Peyer's patch (tissue), 4 donors: ENCODE results near the gene CDK9. TPM values are rescaled to one million over a fixed set of nuclear protein-coding genes. Genes with fewer than 3 reads are reported as not detected.

Experiments
- DNase-seq, 3 donors: peaks; one replicate each; pipeline ENCODE4 v3.0.0-alpha.2; 2017 to 2019
- H3K27ac ChIP-seq, 4 donors: fragments of 200-600 bp; sonication (generic); one replicate each; pipeline ENCODE4 v1.5.1; 2016 to 2019
- H3K27me3 ChIP-seq, 2 donors: fragments of 200-600 bp; sonication (generic); one replicate each; pipeline ENCODE4 v1.5.1; 2019
- H3K36me3 ChIP-seq, 3 donors: fragments of 200-600 bp; sonication (generic); one replicate each; pipeline ENCODE4 v1.5.1; 2016 to 2019
- H3K4me1 ChIP-seq, 4 donors: fragments of 200-600 bp; sonication (generic); one replicate each; pipeline ENCODE4 v1.5.1; 2016 to 2019
- H3K4me3 ChIP-seq, 4 donors: fragments of 200-600 bp; sonication (generic); 1 replicate in 3 of 4; 2 replicates in 1 of 4; pipeline ENCODE4 v1.5.1; 2016 to 2019; ENCODE audit warnings: mild to moderate bottlenecking in 1 of 4
- H3K9me3 ChIP-seq, 4 donors: fragments of 200-600 bp; sonication (generic); one replicate each; pipeline ENCODE4 v1.5.1; 2016 to 2019; ENCODE audit warnings: mild to moderate bottlenecking in 1 of 4
- CTCF ChIP-seq, 6 experiments: fragments of 450-650 bp in 4 of 6; fragments of 200-600 bp in 2 of 6; sonication (generic) in 1 of 6; IDR thresholded peaks; one replicate each; pipeline ENCODE4 v1.5.1; 2017 to 2019; ENCODE audit warnings: antibody characterized with exemption in 6 of 6, mild to moderate bottlenecking in 3 of 6, moderate library complexity in 1 of 6
- POLR2A ChIP-seq, 2 donors: fragments of 450-650 bp; IDR thresholded peaks; one replicate each; pipeline ENCODE4 v1.5.1; 2017; ENCODE audit warnings: antibody characterized with exemption in 2 of 2, mild to moderate bottlenecking in 2 of 2, moderate library complexity in 2 of 2
- total RNA-seq, 4 donors: library from RNA; depleted of rRNA; stranded (reverse); fragments of >200 nt; gene quantifications; one replicate each; pipeline ENCODE4 v1.1.0, GENCODE V29; 2016

CDK9 gene
- total RNA-seq, 4 donors from 2014 or later: 53.6 to 116 (median 83.9) TPM

- no peak for DNase-seq
- Histone ChIP-seq H3K36me3 (no peaks in the 10 kb centered on the region), H3K9me3 (no peaks in the 10 kb centered on the region), H3K4me1 (peaks cover 0 to 21% (median 15%) of the 10 kb centered on the region in 4 donors), H3K27me3 (no peaks in the 10 kb centered on the region), H3K4me3 (peak overlapping the region in 3 of 4 donors; percentile 46 to 67 (median 56)), H3K27ac (peak overlapping the region; percentile 65 to 80 (median 70))
- no peak for TF ChIP-seq CTCF (IDR thresholded peaks at IDR 0.05)
Observed at GRCh38 chr9:127769929-127770582, 15.8 kb upstream of the CDK9 start.

- TF ChIP-seq CTCF (IDR thresholded peaks at IDR 0.05): no peak
- TF ChIP-seq POLR2A (IDR thresholded peaks at IDR 0.05): no peak
Observed at GRCh38 chr9:127770583-127770904, 15.3 kb upstream of the CDK9 start.

GRCh38 chr9:127770905-127771569, 14.8 kb upstream of the CDK9 start:
- Histone ChIP-seq H3K36me3 (no peaks in the 10 kb centered on the region), H3K4me3 (peak overlapping the region; percentile 43 to 67 (median 51)), H3K9me3 (no peaks in the 10 kb centered on the region), H3K27ac (peak overlapping the region; percentile 65 to 80 (median 70)), H3K27me3 (no peaks in the 10 kb centered on the region), H3K4me1 (peaks cover 0 to 24% (median 15%) of the 10 kb centered on the region in 4 donors)
- TF ChIP-seq POLR2A (IDR thresholded peaks at IDR 0.05) (peak in 1 of 2 donors; percentile 15), CTCF (IDR thresholded peaks at IDR 0.05) (no peak)
- DNase-seq: peak; percentile 97 to 99 (median 98)

More at GRCh38 chr9:127770583-127770904, 15.3 kb upstream of the CDK9 start:
- H3K4me3 ChIP-seq: peak overlapping the region; percentile 43 to 67 (median 51)
- H3K36me3 ChIP-seq: no peaks in the 10 kb centered on the region
- no peak for DNase-seq
- no peaks in the 10 kb centered on the region for H3K27me3 ChIP-seq
- H3K27ac ChIP-seq: peak overlapping the region; percentile 65 to 80 (median 70)
- peaks cover 0 to 21% (median 15%) of the 10 kb centered on the region in 4 donors for H3K4me1 ChIP-seq
- no peaks in the 10 kb centered on the region for H3K9me3 ChIP-seq

- H3K36me3 ChIP-seq: no peaks in the 10 kb centered on the region
- no peaks in the 10 kb centered on the region for H3K9me3 ChIP-seq
- H3K4me1 ChIP-seq: peaks cover 0 to 24% (median 15%) of the 10 kb centered on the region in 4 donors
- H3K27ac ChIP-seq: peak overlapping the region; percentile 65 to 80 (median 70)
- H3K4me3 ChIP-seq: peak overlapping the region; percentile 43 to 67 (median 51)
- no peak for DNase-seq
- H3K27me3 ChIP-seq: no peaks in the 10 kb centered on the region
- no peak for TF ChIP-seq POLR2A (IDR thresholded peaks at IDR 0.05)
- TF ChIP-seq CTCF (IDR thresholded peaks at IDR 0.05): no peak
Observed at GRCh38 chr9:127771570-127772189, 14.2 kb upstream of the CDK9 start.

- Histone ChIP-seq H3K27ac (no peak overlapping the region), H3K4me1 (peaks cover 0 to 23% (median 14%) of the 10 kb centered on the region in 4 donors), H3K4me3 (no peak overlapping the region), H3K9me3 (no peaks in the 10 kb centered on the region), H3K27me3 (no peaks in the 10 kb centered on the region), H3K36me3 (no peaks in the 10 kb centered on the region)
- no peak for TF ChIP-seq CTCF (IDR thresholded peaks at IDR 0.05)
- no peak for TF ChIP-seq POLR2A (IDR thresholded peaks at IDR 0.05)
- no peak for DNase-seq
Observed at GRCh38 chr9:127772603-127773002, 13.2 kb upstream of the CDK9 start.
